B cell (primary cell): ENCODE results near the gene ERCC4. TPM values are rescaled to one million over a fixed set of nuclear protein-coding genes. Genes with fewer than 3 reads are reported as not detected.

Experiments
- polyA plus RNA-seq: library from polyadenylated mRNA; depleted of rRNA; stranded (reverse); fragments of >200 nt; gene quantifications from 2 replicates; pipeline ENCODE4 v1.2.3, GENCODE V29; 2012
- total RNA-seq, 2 donors: library from RNA; stranded (reverse); fragments of 120-200 nt in 1 of 2; gene quantifications; 1 replicate in 1 of 2; 2 replicates in 1 of 2; pipeline versions ENCODE4 v1.2.3 to v1.2.4, GENCODE V29; 2013 to 2022

The ERCC4 gene
- total and polyA plus RNA-seq, 2 donors (not counting 1 experiment from before 2014, with no cell fraction given): 1.0 to 11.9 TPM

Other genes with a start within 250 kb of the ERCC4 start
- gene MRTFB, start 151.2 kb downstream of the ERCC4 start, total RNA-seq: 29.4 and 39.5 TPM in 2 replicates
- 6.6 and 8.7 TPM in 2 replicates for gene MRTFB, start 151.2 kb downstream of the ERCC4 start, polyA plus RNA-seq